ENCODE results near the gene UBE2G2. TPM values are rescaled to one million over a fixed set of nuclear protein-coding genes. Genes with fewer than 3 reads are reported as not detected.

UBE2G2 gene
- total RNA-seq, 2 donors from 2014 or later: 85.2 to 95.6 TPM

- H3K9me3 Mint-ChIP-seq: peaks cover 0 to 6% of the 10 kb centered on the region in 2 donors
- no peak for ATAC-seq (replicated peaks in 1 of 2)
- DNase-seq: no peak
- H3K27me3 Mint-ChIP-seq (ENCODE audit: low read depth): peaks cover 10% of the 10 kb centered on the region
- no peak overlapping the region for H3K27ac Mint-ChIP-seq
- peaks cover 7 to 11% of the 10 kb centered on the region in 2 donors for H3K36me3 Mint-ChIP-seq (ENCODE audit: insufficient read depth in 2 of 2)
- peaks cover 17% of the 10 kb centered on the region for H3K4me1 Mint-ChIP-seq (ENCODE audit: low read depth)
- peak overlapping the region; percentile 79 to 84 for H3K4me3 Mint-ChIP-seq
Observed at GRCh38 chr21:44816761-44817505, 15.3 kb upstream of the UBE2G2 start.

DNA sequence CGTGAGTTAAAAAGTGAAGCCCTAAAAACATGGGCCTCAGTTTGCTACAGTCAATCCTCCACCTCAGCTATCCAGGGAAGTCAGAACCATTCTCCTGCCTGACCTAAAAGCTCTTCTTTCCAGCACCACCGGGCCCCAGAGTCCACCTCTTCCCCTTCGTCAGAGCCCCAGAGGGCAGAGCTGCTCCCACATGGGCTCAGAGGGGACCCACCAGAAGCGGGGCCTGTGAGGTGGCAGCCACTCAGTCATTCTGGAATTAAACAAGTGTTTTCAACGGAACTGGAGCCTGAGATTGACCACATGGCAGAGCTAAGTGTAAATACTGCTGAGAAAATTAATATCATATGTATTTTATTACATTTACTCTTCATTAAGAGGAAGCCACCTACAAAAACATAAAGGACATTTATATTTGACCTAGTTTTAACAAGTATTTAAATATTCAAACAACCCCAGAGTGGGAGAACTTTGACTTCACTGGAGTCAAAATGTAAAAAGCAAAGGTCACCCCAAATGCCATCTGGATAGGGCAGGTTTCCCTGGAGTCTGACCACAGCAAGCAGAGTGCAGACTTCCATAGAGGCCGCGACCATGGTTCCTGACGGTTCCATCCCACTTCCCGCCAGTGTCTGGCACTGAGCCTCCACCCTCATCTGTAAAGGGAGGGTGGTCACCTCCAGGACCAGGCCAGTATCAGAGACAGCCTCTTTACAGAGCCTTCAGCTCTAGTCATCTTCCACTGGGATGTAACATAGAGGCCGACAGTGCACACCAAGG, 14.4 kb upstream of the UBE2G2 start:
- Mint-ChIP-seq H3K36me3 (ENCODE audit: insufficient read depth in 2 of 2) (peaks cover 6 to 14% of the 10 kb centered on the region in 2 donors), H3K9me3 (peaks cover 0 to 2% of the 10 kb centered on the region in 2 donors), H3K4me1 (ENCODE audit: low read depth) (peaks cover 25% of the 10 kb centered on the region), H3K4me3 (peak overlapping the region; percentile 76 to 84), H3K27ac (peak overlapping the region; percentile 19), H3K27me3 (ENCODE audit: low read depth) (peaks cover 10% of the 10 kb centered on the region)
- DNase-seq (no peak), ATAC-seq (replicated peaks in 1 of 2) (no peak)

DNA sequence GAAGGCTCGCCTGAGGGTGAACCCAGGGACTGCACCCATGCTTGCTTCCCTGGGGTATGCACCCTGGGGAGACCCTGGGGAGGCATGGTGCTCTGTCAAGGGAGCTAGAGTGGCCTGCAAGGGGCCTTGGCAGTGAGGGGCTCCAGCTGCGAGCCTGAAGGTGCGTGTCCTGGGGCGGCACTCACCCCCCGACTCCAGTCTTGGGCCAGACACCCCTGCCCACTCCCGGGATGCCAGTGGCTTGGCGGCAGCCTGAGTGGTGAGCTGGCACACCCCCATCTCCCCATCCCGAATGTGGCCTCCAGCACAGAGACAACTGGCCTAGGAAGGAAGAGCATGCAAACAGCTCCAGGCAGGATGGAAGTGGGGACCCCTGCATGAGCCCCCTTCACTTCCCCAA, 13.6 kb upstream of the UBE2G2 start:
- DNase-seq (no peak), ATAC-seq (replicated peaks in 1 of 2) (no peak)
- H3K9me3 Mint-ChIP-seq: peaks cover 0 to 2% of the 10 kb centered on the region in 2 donors
- no peak overlapping the region for H3K27ac Mint-ChIP-seq
- H3K27me3 Mint-ChIP-seq (ENCODE audit: low read depth): peaks cover 10% of the 10 kb centered on the region
- H3K4me1 Mint-ChIP-seq (ENCODE audit: low read depth): peaks cover 28% of the 10 kb centered on the region
- no peak overlapping the region for H3K4me3 Mint-ChIP-seq
- H3K36me3 Mint-ChIP-seq (ENCODE audit: insufficient read depth in 2 of 2): peaks cover 6 to 12% of the 10 kb centered on the region in 2 donors

- peaks cover 28% of the 10 kb centered on the region for H3K4me1 Mint-ChIP-seq (ENCODE audit: low read depth)
- H3K4me3 Mint-ChIP-seq: no peak overlapping the region
- H3K9me3 Mint-ChIP-seq: no peaks in the 10 kb centered on the region
- H3K36me3 Mint-ChIP-seq (ENCODE audit: insufficient read depth in 2 of 2): peaks cover 2 to 10% of the 10 kb centered on the region in 2 donors
- DNase-seq (no peak), ATAC-seq (replicated peaks in 1 of 2) (no peak)
- H3K27ac Mint-ChIP-seq: no peak overlapping the region
- peaks cover 3% of the 10 kb centered on the region for H3K27me3 Mint-ChIP-seq (ENCODE audit: low read depth)
Observed at GRCh38 chr21:44814498-44815023, 12.9 kb upstream of the UBE2G2 start.

GRCh38 chr21:44813727-44814126, 12.1 kb upstream of the UBE2G2 start:
- Mint-ChIP-seq H3K27ac (no peak overlapping the region), H3K4me1 (ENCODE audit: low read depth) (peaks cover 28% of the 10 kb centered on the region), H3K9me3 (no peaks in the 10 kb centered on the region), H3K27me3 (ENCODE audit: low read depth) (no peaks in the 10 kb centered on the region), H3K4me3 (no peak overlapping the region), H3K36me3 (ENCODE audit: insufficient read depth in 2 of 2) (peaks cover 0 to 7% of the 10 kb centered on the region in 2 donors)
- DNase-seq (no peak), ATAC-seq (replicated peaks in 1 of 2) (no peak)

GRCh38 chr21:44813149-44813548, 11.5 kb upstream of the UBE2G2 start:
- Mint-ChIP-seq H3K4me1 (ENCODE audit: low read depth) (peaks cover 28% of the 10 kb centered on the region), H3K27ac (no peak overlapping the region), H3K4me3 (no peak overlapping the region), H3K36me3 (ENCODE audit: insufficient read depth in 2 of 2) (peaks cover 0 to 7% of the 10 kb centered on the region in 2 donors), H3K27me3 (ENCODE audit: low read depth) (no peaks in the 10 kb centered on the region), H3K9me3 (no peaks in the 10 kb centered on the region)
- no peak for DNase-seq
- ATAC-seq (replicated peaks in 1 of 2): no peak

DNA sequence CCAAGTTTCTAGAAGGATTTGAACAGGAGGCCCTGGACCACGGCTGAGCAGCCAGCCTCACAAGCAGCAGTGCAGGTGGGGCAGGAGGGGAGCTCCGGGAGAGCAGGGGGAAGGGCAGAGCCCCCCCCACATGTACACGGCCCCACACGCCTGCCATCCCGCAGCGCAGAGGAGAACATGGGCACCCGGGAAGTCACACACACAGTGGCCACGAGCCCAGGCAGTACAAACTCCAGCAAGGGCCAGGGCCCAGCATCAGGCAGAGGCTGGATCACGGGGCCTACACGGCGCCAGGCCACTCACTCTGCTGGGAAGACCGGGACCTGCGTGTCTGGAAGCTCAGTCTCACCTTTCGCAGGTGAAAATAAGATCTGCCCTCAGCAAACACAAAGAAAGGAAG, 11.0 kb upstream of the UBE2G2 start:
- Mint-ChIP-seq H3K9me3 (no peaks in the 10 kb centered on the region), H3K4me1 (ENCODE audit: low read depth) (peaks cover 28% of the 10 kb centered on the region), H3K4me3 (no peak overlapping the region), H3K27me3 (ENCODE audit: low read depth) (no peaks in the 10 kb centered on the region), H3K36me3 (ENCODE audit: insufficient read depth in 2 of 2) (peaks cover 0 to 7% of the 10 kb centered on the region in 2 donors), H3K27ac (no peak overlapping the region)
- ATAC-seq (replicated peaks in 1 of 2): no peak
- no peak for DNase-seq

- Mint-ChIP-seq H3K27ac (no peak overlapping the region), H3K36me3 (ENCODE audit: insufficient read depth in 2 of 2) (peaks cover 2 to 10% of the 10 kb centered on the region in 2 donors), H3K4me1 (ENCODE audit: low read depth) (peaks cover 17% of the 10 kb centered on the region), H3K27me3 (ENCODE audit: low read depth) (no peaks in the 10 kb centered on the region), H3K4me3 (no peak overlapping the region), H3K9me3 (no peaks in the 10 kb centered on the region)
- peak in 1 of 2 donors; percentile 24 for ATAC-seq (replicated peaks in 1 of 2)
- no peak for DNase-seq
Observed at GRCh38 chr21:44810779-44811178, 9.2 kb upstream of the UBE2G2 start.

DNA sequence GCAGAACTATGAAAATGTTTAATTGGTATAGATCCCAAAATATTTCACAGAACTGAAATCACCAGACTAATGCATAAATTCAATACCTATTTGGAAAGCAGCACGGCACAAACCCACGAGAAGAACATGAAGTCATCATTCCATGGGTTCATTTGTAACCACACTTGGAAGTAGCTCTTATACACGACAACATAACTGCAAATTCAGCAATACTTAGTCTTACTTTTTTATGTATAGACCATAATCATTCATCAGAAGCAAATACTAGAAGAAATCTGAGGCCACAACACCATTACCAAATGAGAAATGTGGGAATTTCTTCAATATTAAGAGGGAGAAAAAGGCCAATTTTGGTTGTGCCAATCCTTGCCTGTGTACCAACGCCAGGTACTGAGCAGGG, 4.2 kb upstream of the UBE2G2 start:
- Mint-ChIP-seq H3K36me3 (ENCODE audit: insufficient read depth in 2 of 2) (peaks cover 5 to 24% of the 10 kb centered on the region in 2 donors), H3K27me3 (ENCODE audit: low read depth) (no peaks in the 10 kb centered on the region), H3K4me3 (no peak overlapping the region), H3K27ac (no peak overlapping the region), H3K4me1 (ENCODE audit: low read depth) (peaks cover 22% of the 10 kb centered on the region), H3K9me3 (no peaks in the 10 kb centered on the region)
- DNase-seq (no peak), ATAC-seq (replicated peaks in 1 of 2) (no peak)

DNA sequence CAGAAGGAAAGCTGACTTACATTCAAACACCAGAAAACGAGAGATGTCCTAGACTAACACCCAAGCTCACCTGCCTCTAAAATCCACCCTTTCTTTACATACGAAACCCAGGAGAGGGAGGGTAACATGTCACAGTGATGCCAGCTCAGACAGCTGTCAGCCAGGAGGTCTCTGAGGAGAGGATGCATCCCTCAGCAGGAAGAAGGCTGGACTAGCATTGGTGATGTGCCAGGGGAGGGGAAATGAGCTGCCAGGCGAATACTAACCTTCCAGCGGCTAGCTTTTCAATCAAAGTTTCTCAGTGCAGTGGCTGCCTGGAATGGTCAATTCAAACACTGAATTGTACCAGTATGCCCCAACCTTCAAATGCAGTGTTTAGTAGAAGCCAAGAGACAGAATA, 3.6 kb upstream of the UBE2G2 start:
- no peak for DNase-seq
- peaks cover 27% of the 10 kb centered on the region for H3K4me1 Mint-ChIP-seq (ENCODE audit: low read depth)
- no peak overlapping the region for H3K27ac Mint-ChIP-seq
- H3K27me3 Mint-ChIP-seq (ENCODE audit: low read depth): no peaks in the 10 kb centered on the region
- peaks cover 5 to 24% of the 10 kb centered on the region in 2 donors for H3K36me3 Mint-ChIP-seq (ENCODE audit: insufficient read depth in 2 of 2)
- H3K4me3 Mint-ChIP-seq: no peak overlapping the region
- ATAC-seq (replicated peaks in 1 of 2): no peak
- H3K9me3 Mint-ChIP-seq: no peaks in the 10 kb centered on the region

GRCh38 chr21:44804762-44805161, 3.1 kb upstream of the UBE2G2 start:
- peak overlapping the region; percentile 16 for H3K27ac Mint-ChIP-seq
- H3K27me3 Mint-ChIP-seq (ENCODE audit: low read depth): no peaks in the 10 kb centered on the region
- peaks cover 31% of the 10 kb centered on the region for H3K4me1 Mint-ChIP-seq (ENCODE audit: low read depth)
- ATAC-seq (replicated peaks in 1 of 2) (no peak), DNase-seq (no peak)
- peaks cover 5 to 20% of the 10 kb centered on the region in 2 donors for H3K36me3 Mint-ChIP-seq (ENCODE audit: insufficient read depth in 2 of 2)
- no peak overlapping the region for H3K4me3 Mint-ChIP-seq
- no peaks in the 10 kb centered on the region for H3K9me3 Mint-ChIP-seq

DNA sequence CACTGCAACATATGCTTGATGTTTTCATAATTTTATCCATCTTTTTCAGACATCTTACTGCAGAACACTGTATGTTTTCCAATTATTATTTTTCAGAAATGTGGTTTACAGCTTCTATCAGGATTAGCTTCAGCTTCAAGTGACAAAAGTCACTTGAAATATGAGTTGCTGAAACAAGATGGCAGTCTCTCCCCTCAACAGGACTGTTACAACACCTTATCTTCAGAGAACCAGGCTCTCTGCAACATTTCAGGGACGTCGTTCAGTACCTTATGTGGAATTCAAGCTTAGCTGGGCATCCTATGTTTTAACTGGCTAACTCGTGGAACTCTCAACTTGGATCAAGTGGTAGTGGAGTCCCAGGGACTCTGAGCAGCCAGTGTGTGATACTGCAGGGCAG, 2.0 kb upstream of the UBE2G2 start:
- H3K4me3 Mint-ChIP-seq: peak overlapping the region in 1 of 2 donors; percentile 99
- H3K36me3 Mint-ChIP-seq (ENCODE audit: insufficient read depth in 2 of 2): peaks cover 5 to 19% of the 10 kb centered on the region in 2 donors
- no peak overlapping the region for H3K27ac Mint-ChIP-seq
- ATAC-seq (replicated peaks in 1 of 2) (no peak), DNase-seq (no peak)
- no peaks in the 10 kb centered on the region for H3K9me3 Mint-ChIP-seq
- no peaks in the 10 kb centered on the region for H3K27me3 Mint-ChIP-seq (ENCODE audit: low read depth)
- peaks cover 40% of the 10 kb centered on the region for H3K4me1 Mint-ChIP-seq (ENCODE audit: low read depth)

Measured in activated T-cell treated with anti-CD3 and anti-CD28 coated beads, Interleukin-2, amount 50 U/mL, for 72 hours (primary cell).